Epithelial cell of proximal tubule (primary cell): ENCODE results near the gene SOCS7. TPM values are rescaled to one million over a fixed set of nuclear protein-coding genes. Genes with fewer than 3 reads are reported as not detected.

Experiments used
- DNase-seq: peaks from one replicate; pipeline ENCODE4 v3.0.0-alpha.2; 2011; ENCODE audit warnings: low read depth
- H3K4me3 ChIP-seq: 2 replicates; pipeline ENCODE4 v1.5.1; 2011; ENCODE audit warnings: low read depth, mild to moderate bottlenecking, low read length
- total RNA-seq: library from RNA; depleted of rRNA; stranded (reverse); fragments of >200 nt; gene quantifications from 2 replicates; pipeline ENCODE4 v1.2.3, GENCODE V29; 2015
- TF ChIP-seq, protein P1 (sequence below): conservative IDR thresholded peaks from 2 replicates; pipeline ENCODE4 v1.5.1; 2012; ENCODE audit warnings: low read depth, mild to moderate bottlenecking, low read length

SOCS7 gene
- total RNA-seq, 1 donor from 2014 or later, result 9.3 TPM

- H3K4me3 ChIP-seq, result no peak overlapping the region
Measured at GRCh38 chr17:38418693-38419507, 67.3 kb downstream of the SOCS7 start.

GRCh38 chr17:38419508-38419981, 67.9 kb downstream of the SOCS7 start:
- TF ChIP-seq, protein P1, sequence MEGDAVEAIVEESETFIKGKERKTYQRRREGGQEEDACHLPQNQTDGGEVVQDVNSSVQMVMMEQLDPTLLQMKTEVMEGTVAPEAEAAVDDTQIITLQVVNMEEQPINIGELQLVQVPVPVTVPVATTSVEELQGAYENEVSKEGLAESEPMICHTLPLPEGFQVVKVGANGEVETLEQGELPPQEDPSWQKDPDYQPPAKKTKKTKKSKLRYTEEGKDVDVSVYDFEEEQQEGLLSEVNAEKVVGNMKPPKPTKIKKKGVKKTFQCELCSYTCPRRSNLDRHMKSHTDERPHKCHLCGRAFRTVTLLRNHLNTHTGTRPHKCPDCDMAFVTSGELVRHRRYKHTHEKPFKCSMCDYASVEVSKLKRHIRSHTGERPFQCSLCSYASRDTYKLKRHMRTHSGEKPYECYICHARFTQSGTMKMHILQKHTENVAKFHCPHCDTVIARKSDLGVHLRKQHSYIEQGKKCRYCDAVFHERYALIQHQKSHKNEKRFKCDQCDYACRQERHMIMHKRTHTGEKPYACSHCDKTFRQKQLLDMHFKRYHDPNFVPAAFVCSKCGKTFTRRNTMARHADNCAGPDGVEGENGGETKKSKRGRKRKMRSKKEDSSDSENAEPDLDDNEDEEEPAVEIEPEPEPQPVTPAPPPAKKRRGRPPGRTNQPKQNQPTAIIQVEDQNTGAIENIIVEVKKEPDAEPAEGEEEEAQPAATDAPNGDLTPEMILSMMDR, result no peak
- H3K4me3 ChIP-seq, result no peak overlapping the region
- no peak for DNase-seq

More at GRCh38 chr17:38418693-38419507, 67.3 kb downstream of the SOCS7 start:
- DNase-seq, result no peak
- TF ChIP-seq, protein P1, result no peak

- no peak for DNase-seq
- TF ChIP-seq, protein P1, result no peak
- H3K4me3 ChIP-seq, result no peak overlapping the region
Measured at GRCh38 chr17:38420518-38420917, 68.9 kb downstream of the SOCS7 start.

GRCh38 chr17:38421171-38421841, 69.7 kb downstream of the SOCS7 start:
- TF ChIP-seq, protein P1, result no peak
- DNase-seq, result no peak
- H3K4me3 ChIP-seq, result no peak overlapping the region

DNA sequence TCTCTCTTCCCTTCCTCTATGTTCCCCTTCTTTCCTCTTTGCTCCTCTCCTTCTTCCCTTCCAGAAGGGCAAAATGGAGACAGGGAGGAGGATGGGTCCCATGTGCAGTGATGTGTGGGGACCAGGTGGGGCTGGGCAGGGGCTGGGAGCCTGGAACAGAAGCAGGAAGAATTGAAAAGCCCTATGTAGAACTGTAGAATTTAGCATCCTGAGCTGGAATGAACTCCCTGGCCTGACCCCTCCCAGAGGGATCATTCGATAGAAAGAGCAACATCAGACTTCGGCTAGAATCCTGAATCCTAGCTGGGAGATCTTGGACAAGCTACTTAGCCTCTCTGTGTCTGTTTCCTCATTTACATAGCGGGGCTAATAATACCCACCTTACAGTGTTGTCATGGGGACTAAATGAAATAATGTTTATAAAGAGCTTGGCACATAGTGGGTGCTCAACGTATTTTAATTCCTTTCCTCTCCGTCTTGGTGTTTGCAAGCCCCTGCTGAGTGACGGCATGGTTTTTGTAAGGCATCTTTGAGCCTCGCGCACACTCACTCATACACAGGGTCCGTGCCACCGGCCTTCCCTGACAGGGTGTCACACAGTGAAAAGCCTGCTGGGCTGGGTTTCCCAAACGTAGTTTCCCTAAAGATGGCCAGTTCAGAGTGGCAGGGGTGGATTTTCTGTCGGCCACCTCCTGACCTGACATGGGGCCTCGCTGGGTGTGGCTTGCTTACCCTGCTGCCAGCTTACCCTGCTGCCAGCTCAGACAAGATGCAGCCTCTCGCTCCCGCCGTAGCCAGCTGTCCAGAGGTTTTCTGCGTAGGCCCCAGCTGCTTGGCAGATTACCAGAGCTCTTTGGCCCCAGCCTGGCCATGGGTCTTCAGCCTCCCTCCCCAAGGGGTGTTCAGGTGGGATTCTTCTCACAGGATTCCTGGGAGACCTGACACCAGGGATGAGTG, 70.5 kb downstream of the SOCS7 start:
- no peak for DNase-seq
- H3K4me3 ChIP-seq, result no peak overlapping the region
- TF ChIP-seq, protein P1, result no peak

GRCh38 chr17:38424297-38424972, 72.8 kb downstream of the SOCS7 start:
- TF ChIP-seq, protein P1, result no peak
- no peak overlapping the region for H3K4me3 ChIP-seq
- no peak for DNase-seq
